H9 (cell line): ENCODE results near the gene CHSY3. TPM values are rescaled to one million over a fixed set of nuclear protein-coding genes. Genes with fewer than 3 reads are reported as not detected.

Source experiments
- DNase-seq: peaks from one replicate; pipeline ENCODE4 v3.0.0-alpha.2; 2017
- H2AFZ ChIP-seq: one replicate; pipeline ENCODE4 v1.6.1; 2013; ENCODE audit warnings: mild to moderate bottlenecking, low read length, control low read depth, moderate library complexity
- H2AK5ac ChIP-seq: 2 replicates; pipeline ENCODE4 v1.6.1; 2013; ENCODE audit warnings: low read length, control low read depth, mixed read lengths; ENCODE audit not compliant: insufficient read length
- H2BK120ac ChIP-seq: one replicate; pipeline ENCODE4 v1.6.1; 2013; ENCODE audit warnings: low read depth, mild to moderate bottlenecking, low read length, control low read depth, inconsistent platforms; ENCODE audit not compliant: poor library complexity, severe bottlenecking
- H2BK12ac ChIP-seq: 2 replicates; pipeline ENCODE4 v1.6.1; 2013; ENCODE audit warnings: low read length, control low read depth, mixed read lengths, low read depth; ENCODE audit not compliant: insufficient read length
- H2BK15ac ChIP-seq: 2 replicates; pipeline ENCODE4 v1.6.1; 2013; ENCODE audit warnings: low read depth, low read length, control low read depth
- H2BK20ac ChIP-seq: one replicate; pipeline ENCODE4 v1.6.1; 2013; ENCODE audit warnings: low read depth, mild to moderate bottlenecking, low read length, control low read depth, inconsistent platforms; ENCODE audit not compliant: poor library complexity, severe bottlenecking
- H2BK5ac ChIP-seq: 2 replicates; pipeline ENCODE4 v1.6.1; 2013; ENCODE audit warnings: low read length, control low read depth, mixed read lengths; ENCODE audit not compliant: insufficient read length
- H3K14ac ChIP-seq: 2 replicates; pipeline ENCODE4 v1.6.1; 2013; ENCODE audit warnings: low read length, control low read depth; ENCODE audit not compliant: insufficient read depth
- H3K18ac ChIP-seq: 2 replicates; pipeline ENCODE4 v1.6.1; 2013; ENCODE audit warnings: low read depth, mild to moderate bottlenecking, mixed read lengths, low read length, control low read depth; ENCODE audit not compliant: insufficient read length
- H3K23ac ChIP-seq: 2 replicates; pipeline ENCODE4 v1.6.1; 2013; ENCODE audit warnings: low read length, control low read depth, mixed read lengths, low read depth; ENCODE audit not compliant: insufficient read length
- H3K23me2 ChIP-seq: 2 replicates; pipeline ENCODE4 v1.6.1; 2013; ENCODE audit warnings: low read depth, mild to moderate bottlenecking, mixed read lengths, low read length, control low read depth; ENCODE audit not compliant: insufficient read length, poor library complexity, severe bottlenecking
- H3K27ac ChIP-seq: 2 replicates; pipeline ENCODE4 v1.5.1; 2013; ENCODE audit warnings: low read length, control low read depth, mixed read lengths, low read depth; ENCODE audit not compliant: insufficient read length
- H3K27me3 ChIP-seq: 2 replicates; pipeline ENCODE4 v1.6.1; 2013; ENCODE audit warnings: low read length, control low read depth, inconsistent platforms; ENCODE audit not compliant: insufficient read depth
- H3K4ac ChIP-seq: 2 replicates; pipeline ENCODE4 v1.6.1; 2013; ENCODE audit warnings: low read depth, mild to moderate bottlenecking, control low read depth, inconsistent platforms, low read length, moderate library complexity
- H3K4me1 ChIP-seq: 2 replicates; pipeline ENCODE4 v1.6.1; 2013; ENCODE audit warnings: low read length, control low read depth, inconsistent platforms; ENCODE audit not compliant: insufficient read depth
- H3K4me2 ChIP-seq: 2 replicates; pipeline ENCODE4 v1.6.1; 2013; ENCODE audit warnings: low read length, control low read depth, mixed read lengths; ENCODE audit not compliant: insufficient read length, insufficient read depth
- H3K56ac ChIP-seq: 2 replicates; pipeline ENCODE4 v1.6.1; 2013; ENCODE audit warnings: low read depth, mild to moderate bottlenecking, mixed read lengths, low read length, control low read depth; ENCODE audit not compliant: insufficient read length
- H3K79me1 ChIP-seq: 2 replicates; pipeline ENCODE4 v1.6.1; 2013; ENCODE audit warnings: low read depth, mild to moderate bottlenecking, moderate library complexity, low read length, control low read depth, inconsistent platforms; ENCODE audit not compliant: insufficient read depth, poor library complexity, severe bottlenecking
- H3K79me2 ChIP-seq: 2 replicates; pipeline ENCODE4 v1.6.1; 2013; ENCODE audit warnings: low read length, control low read depth, inconsistent platforms; ENCODE audit not compliant: insufficient read depth
- H3K9ac ChIP-seq: 2 replicates; pipeline ENCODE4 v1.6.1; 2013; ENCODE audit warnings: low read length, control low read depth, mixed read lengths; ENCODE audit not compliant: insufficient read length; ENCODE audit errors: extremely low read depth
- H3K9me3 ChIP-seq: one replicate; pipeline ENCODE4 v1.6.1; 2013; ENCODE audit warnings: low read depth, low read length, inconsistent platforms; ENCODE audit not compliant: control insufficient read depth
- H3T11ph ChIP-seq: one replicate; pipeline ENCODE4 v1.6.1; 2013; ENCODE audit warnings: mild to moderate bottlenecking, low read length, control low read depth, inconsistent platforms
- H4K20me1 ChIP-seq: one replicate; pipeline ENCODE4 v1.6.1; 2013; ENCODE audit not compliant: control insufficient read depth, insufficient read length, insufficient read depth
- H4K5ac ChIP-seq: 2 replicates; pipeline ENCODE4 v1.6.1; 2013; ENCODE audit warnings: low read depth, mild to moderate bottlenecking, mixed read lengths, low read length, control low read depth; ENCODE audit not compliant: insufficient read length
- H4K8ac ChIP-seq: replicated peaks from 2 replicates; pipeline ENCODE4 v1.6.1; 2013; ENCODE audit warnings: low read length, control low read depth, mixed read lengths, low read depth; ENCODE audit not compliant: insufficient read length
- H4K91ac ChIP-seq: 2 replicates; pipeline ENCODE4 v1.6.1; 2013; ENCODE audit warnings: low read depth, mild to moderate bottlenecking, moderate library complexity, mixed read lengths, low read length, control low read depth; ENCODE audit not compliant: insufficient read length
- H3K27ac Mint-ChIP-seq, 3 experiments: 2 replicates in 2 of 3; 3 replicates in 1 of 3; pipeline ENCODE4 v1.8.0; 2020 to 2021; ENCODE audit warnings: mixed read lengths in 3 of 3, mild to moderate bottlenecking in 1 of 3, moderate library complexity in 1 of 3
- H3K27me3 Mint-ChIP-seq: 2 replicates; pipeline ENCODE4 v1.8.0; 2021; ENCODE audit warnings: low read depth, mild to moderate bottlenecking, moderate library complexity, mixed read lengths
- H3K36me3 Mint-ChIP-seq, 3 experiments: 2 replicates in 2 of 3; 3 replicates in 1 of 3; pipeline ENCODE4 v1.8.0; 2020 to 2021; ENCODE audit warnings: low read depth in 3 of 3, mixed read lengths in 3 of 3; ENCODE audit not compliant: insufficient read depth in 1 of 3
- H3K4me1 Mint-ChIP-seq, 2 experiments: 2 replicates each; pipeline ENCODE4 v1.8.0; 2020; ENCODE audit warnings: mixed read lengths in 2 of 2
- H3K4me3 Mint-ChIP-seq, 2 experiments: 2 replicates in 1 of 2; 3 replicates in 1 of 2; pipeline ENCODE4 v1.8.0; 2020 to 2021; ENCODE audit warnings: mild to moderate bottlenecking in 2 of 2, mixed read lengths in 2 of 2, moderate library complexity in 1 of 2
- H3K9me3 Mint-ChIP-seq, 2 experiments: 2 replicates in 1 of 2; 3 replicates in 1 of 2; pipeline ENCODE4 v1.8.0; 2020; ENCODE audit warnings: mild to moderate bottlenecking in 2 of 2, mixed read lengths in 2 of 2, moderate library complexity in 1 of 2
- WGBS: extraction: QIAGEN DNeasy Blood & Tissue Kit; methylation state at CpG from one replicate; pipeline ENCODE4 v1.1.7; 2013; ENCODE audit warnings: missing lambda C conversion rate, low lambda C conversion rate, mixed read lengths; ENCODE audit not compliant: insufficient read length; ENCODE audit errors: extremely low coverage; 5-methylcytosine and 5-hydroxymethylcytosine counted together
- total RNA-seq: library from RNA; stranded (reverse); gene quantifications from 2 replicates; pipeline ENCODE4 v1.2.1, GENCODE V29; 2021
- TF ChIP-seq, protein P1 (sequence below): fragments of 200-600 bp; sonication (generic); conservative IDR thresholded peaks from 3 replicates; pipeline ENCODE4 v1.8.0; 2021; ENCODE audit warnings: antibody characterized with exemption, mild to moderate bottlenecking

CHSY3 gene
- total RNA-seq, 1 experiment from 2014 or later = 0.37 TPM

DNA sequence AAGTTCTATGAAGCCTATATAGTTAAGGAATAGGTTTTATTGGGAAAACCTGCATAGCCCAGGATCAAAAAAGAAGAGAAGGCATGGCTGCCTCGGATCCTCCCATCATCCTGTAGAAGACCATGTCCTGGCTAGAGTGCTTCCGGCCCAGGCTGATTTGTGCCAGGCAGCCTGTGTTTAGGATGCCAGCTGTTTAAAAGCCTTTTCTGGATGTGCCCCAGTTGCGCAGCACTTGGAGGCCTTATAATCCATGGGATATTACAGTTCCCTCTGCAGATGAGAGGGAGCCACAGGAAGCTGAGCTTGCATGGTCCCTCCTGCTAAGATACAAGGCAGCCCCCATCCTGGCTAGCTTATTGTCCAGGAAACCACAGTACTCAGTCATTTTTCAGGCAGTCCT, 97.9 kb downstream of the CHSY3 start:
- Mint-ChIP-seq H3K4me3 (no peak overlapping the region), H3K36me3 (no peaks in the 10 kb centered on the region), H3K27ac (no peak overlapping the region)

More for the DNA sequence above, 97.9 kb downstream of the CHSY3 start:
- no peak overlapping the region for H2BK15ac ChIP-seq
- no peaks in the 10 kb centered on the region for H3K79me1 ChIP-seq
- Mint-ChIP-seq H3K4me1 (peaks cover 9 to 11% of the 10 kb centered on the region in 2 experiments), H3K9me3 (no peaks in the 10 kb centered on the region), H3K27me3 (no peaks in the 10 kb centered on the region)
- no peak overlapping the region for H2BK5ac ChIP-seq
- no peak overlapping the region for H3K14ac ChIP-seq
- H3K9ac ChIP-seq = no peak overlapping the region
- TF ChIP-seq, protein P1, sequence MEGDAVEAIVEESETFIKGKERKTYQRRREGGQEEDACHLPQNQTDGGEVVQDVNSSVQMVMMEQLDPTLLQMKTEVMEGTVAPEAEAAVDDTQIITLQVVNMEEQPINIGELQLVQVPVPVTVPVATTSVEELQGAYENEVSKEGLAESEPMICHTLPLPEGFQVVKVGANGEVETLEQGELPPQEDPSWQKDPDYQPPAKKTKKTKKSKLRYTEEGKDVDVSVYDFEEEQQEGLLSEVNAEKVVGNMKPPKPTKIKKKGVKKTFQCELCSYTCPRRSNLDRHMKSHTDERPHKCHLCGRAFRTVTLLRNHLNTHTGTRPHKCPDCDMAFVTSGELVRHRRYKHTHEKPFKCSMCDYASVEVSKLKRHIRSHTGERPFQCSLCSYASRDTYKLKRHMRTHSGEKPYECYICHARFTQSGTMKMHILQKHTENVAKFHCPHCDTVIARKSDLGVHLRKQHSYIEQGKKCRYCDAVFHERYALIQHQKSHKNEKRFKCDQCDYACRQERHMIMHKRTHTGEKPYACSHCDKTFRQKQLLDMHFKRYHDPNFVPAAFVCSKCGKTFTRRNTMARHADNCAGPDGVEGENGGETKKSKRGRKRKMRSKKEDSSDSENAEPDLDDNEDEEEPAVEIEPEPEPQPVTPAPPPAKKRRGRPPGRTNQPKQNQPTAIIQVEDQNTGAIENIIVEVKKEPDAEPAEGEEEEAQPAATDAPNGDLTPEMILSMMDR = no peak
- no peaks in the 10 kb centered on the region for H3K27me3 ChIP-seq
- H3K4me1 ChIP-seq = no peaks in the 10 kb centered on the region; the same call in 1 of the 2 replicates
- no peaks in the 10 kb centered on the region for H3K9me3 ChIP-seq
- no peak overlapping the region for H3K18ac ChIP-seq
- H3T11ph ChIP-seq = no peak overlapping the region
- no peak overlapping the region for H4K5ac ChIP-seq
- no peak overlapping the region for H3K4me2 ChIP-seq
- no peak overlapping the region for H3K4ac ChIP-seq
- H3K56ac ChIP-seq = no peak overlapping the region
- no peaks in the 10 kb centered on the region for H3K23me2 ChIP-seq
- no peak overlapping the region for H3K23ac ChIP-seq
- no peak overlapping the region for H2BK12ac ChIP-seq
- no peak for DNase-seq
- WGBS = no CpG with 5 or more reads among the region's 3 CpGs
- no peaks in the 10 kb centered on the region for H4K20me1 ChIP-seq
- H3K27ac ChIP-seq = no peak overlapping the region
- H2BK120ac ChIP-seq = no peak overlapping the region
- no peak overlapping the region for H4K8ac ChIP-seq
- H2AFZ ChIP-seq = no peak overlapping the region
- H2BK20ac ChIP-seq = no peak overlapping the region
- no peak overlapping the region for H4K91ac ChIP-seq
- H2AK5ac ChIP-seq = no peak overlapping the region
- no peaks in the 10 kb centered on the region for H3K79me2 ChIP-seq
